ENCODE measurements around the gene CFAP69.

- TF ChIP-seq EZH2 (IDR thresholded peaks at IDR 0.05; ENCODE audit: borderline replicate concordance, low read depth, low read length, severe bottlenecking) = no peak
- TF ChIP-seq, protein P1, sequence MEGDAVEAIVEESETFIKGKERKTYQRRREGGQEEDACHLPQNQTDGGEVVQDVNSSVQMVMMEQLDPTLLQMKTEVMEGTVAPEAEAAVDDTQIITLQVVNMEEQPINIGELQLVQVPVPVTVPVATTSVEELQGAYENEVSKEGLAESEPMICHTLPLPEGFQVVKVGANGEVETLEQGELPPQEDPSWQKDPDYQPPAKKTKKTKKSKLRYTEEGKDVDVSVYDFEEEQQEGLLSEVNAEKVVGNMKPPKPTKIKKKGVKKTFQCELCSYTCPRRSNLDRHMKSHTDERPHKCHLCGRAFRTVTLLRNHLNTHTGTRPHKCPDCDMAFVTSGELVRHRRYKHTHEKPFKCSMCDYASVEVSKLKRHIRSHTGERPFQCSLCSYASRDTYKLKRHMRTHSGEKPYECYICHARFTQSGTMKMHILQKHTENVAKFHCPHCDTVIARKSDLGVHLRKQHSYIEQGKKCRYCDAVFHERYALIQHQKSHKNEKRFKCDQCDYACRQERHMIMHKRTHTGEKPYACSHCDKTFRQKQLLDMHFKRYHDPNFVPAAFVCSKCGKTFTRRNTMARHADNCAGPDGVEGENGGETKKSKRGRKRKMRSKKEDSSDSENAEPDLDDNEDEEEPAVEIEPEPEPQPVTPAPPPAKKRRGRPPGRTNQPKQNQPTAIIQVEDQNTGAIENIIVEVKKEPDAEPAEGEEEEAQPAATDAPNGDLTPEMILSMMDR (IDR thresholded peaks at IDR 0.05; ENCODE audit: borderline replicate concordance, extremely low read depth, low read length, poor library complexity, severe bottlenecking) = no peak
These were observed 76.0 kb downstream of the CFAP69 start, which contains the start of gene FAM237B for GRCh38 chr7:90320801-90321494.
